Stimulated activated CD4-positive, alpha-beta T cell treated with anti-CD3 and anti-CD28 coated beads, TNF-alpha, amount 100 ng/mL, for 4 hours (primary cell): ENCODE data around the gene TNFAIP8.
A peak's percentile ranks its signal among the peaks of the same experiment; 100 is the strongest.
"Not testable (repeated sequence)": the region's sequence is repeated elsewhere in the genome, so short reads cannot be mapped to it uniquely, and the experiment has no call there.

ENCODE experiments used
- DNase-seq, 3 experiments: peaks; one replicate each; pipeline ENCODE4 v3.0.0-alpha.2; 2020; ENCODE audit warnings: low read depth in 3 of 3

TNFAIP8 gene

DNA sequence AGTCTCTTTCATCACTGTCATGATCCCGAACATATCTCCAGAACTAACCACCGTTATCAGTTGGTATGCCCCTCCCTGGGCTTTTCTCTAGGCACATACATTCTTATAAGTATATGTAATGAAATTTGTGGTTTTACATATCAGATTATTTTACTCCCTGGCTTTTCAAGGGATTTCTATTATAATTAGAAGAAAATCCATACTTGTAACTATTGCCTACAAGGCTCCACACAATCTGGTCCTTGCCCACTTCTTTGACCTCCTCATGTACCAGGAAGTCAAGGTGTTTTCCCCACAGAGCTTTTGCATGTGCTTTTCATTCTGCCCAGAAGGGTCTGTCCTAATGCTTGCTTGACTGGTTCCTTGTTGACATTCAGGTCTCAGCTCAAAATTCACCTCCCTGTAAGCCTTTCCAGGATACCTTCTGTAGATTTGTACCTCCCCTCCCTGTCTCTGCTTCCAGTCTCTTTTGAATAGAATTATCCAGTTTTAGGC lies 62.8 kb downstream of the TNFAIP8 start:
- DNase-seq: no peak

DNA sequence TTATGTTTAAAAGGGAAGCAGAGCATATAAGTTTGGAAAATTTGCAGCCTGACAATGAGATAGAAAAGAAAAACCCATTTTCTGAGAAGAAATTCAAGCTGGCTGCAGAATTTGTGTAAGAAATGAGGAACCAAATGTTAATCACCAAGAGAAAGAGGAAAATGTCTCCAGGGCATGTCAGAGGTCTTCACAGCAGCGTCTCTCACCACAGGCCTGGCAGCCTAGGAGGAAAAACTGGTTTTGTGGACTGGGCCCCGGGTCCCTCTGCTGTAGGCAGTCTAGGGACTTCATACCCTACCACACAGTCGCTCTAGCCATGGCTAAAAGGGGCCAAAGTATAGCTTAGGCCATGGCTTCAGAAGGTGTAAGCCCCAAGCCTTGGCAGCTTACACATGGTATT lies 64.3 kb downstream of the TNFAIP8 start:
- DNase-seq: no peak

DNA sequence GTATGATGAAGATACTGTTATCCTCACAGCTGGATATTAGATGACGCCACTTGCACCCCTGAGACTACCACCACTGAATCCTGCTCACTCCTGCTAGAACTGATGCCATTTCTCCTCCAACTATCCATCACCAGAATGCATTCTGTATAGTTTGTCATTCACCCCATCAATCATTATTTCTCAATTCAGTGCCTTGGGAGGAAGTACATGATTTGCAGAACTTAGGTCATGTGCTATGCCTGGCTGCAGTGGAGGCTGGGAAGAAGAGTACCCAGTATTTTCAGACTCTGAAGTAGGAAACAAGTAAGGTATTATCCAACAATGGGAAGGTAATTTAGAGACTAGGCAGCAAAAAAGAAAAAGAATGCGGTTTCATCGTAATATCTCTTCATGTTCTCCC lies 70.2 kb downstream of the TNFAIP8 start:
- no peak for DNase-seq

DNA sequence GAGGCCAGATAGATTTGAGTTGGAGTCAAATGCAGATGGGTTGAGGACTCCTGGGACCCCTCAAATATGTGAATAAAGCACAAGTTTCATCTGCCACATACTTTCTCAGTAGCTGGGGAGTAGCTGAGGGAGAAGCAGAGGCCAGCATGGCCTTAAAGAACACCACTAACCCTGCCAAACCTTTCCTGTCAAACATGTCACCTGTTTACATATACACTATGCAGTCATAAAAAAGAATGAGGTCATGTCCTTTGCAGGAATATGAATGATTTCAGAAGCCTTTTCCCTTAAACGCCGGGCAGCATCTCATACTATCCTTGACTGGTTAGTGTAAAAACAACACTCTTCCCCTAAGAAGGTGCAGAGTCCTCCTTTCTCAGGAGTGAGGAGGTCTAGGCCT lies 71.2 kb downstream of the TNFAIP8 start:
- no peak for DNase-seq

DNA sequence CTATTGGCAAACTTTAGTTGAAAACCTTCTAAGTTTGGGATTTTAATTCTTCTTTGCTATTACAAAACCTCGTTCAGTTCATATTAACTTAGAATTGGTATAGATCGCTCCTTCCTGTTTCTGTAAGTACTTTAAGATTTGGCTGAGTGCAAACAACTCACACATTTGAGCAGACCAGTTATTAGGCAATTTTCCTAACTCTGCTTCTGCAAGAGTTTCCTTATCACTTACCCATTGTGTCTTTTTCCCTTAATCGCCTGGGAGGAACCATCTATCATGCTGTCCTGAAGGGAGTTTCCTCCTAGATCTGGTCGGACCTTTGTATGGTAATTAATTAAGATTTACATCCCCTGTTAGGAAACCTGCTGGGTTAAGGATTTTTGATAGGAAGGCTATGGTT lies 71.8 kb downstream of the TNFAIP8 start:
- not testable (repeated sequence) for DNase-seq

DNA sequence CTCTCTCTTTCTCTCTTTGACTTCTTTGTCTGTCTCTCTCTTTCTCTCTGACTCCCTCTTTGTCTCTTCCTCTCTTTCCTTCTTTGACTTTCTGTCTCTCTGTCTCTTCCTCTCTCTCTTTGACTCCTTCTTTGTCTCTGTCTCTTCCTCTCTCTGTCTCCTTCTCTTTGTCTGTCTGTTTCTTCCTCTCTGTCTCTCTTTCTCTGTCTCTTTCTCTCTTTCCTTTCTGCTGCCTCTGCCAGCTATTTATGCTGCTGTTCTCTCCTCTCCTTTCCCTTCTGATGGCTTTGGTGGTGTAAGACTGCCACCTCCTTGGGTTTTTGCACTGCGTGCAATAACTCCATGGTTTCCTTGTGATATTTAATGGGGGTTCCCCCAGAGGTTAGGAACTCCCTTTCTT lies 72.3 kb downstream of the TNFAIP8 start:
- not testable (repeated sequence) for DNase-seq

DNA sequence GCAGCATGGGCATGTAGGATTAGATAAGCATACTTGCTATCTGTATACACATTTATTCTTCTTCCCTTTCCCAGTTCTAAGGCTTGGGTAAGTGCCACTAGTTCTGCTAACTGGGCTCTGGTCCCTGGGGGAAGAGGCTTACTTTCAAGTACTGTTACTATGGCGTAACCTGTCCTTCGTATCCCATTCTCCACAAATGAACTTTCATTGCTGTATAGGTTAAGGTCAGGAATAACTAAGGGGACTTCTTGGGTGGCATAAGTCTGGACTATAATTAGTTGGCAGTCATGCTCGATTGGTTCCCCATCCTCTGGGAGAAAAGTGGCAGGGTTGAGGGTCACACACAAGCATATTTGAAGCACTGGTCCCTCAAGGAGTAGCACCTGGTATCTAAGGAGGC lies 72.8 kb downstream of the TNFAIP8 start:
- not testable (repeated sequence) for DNase-seq

DNA sequence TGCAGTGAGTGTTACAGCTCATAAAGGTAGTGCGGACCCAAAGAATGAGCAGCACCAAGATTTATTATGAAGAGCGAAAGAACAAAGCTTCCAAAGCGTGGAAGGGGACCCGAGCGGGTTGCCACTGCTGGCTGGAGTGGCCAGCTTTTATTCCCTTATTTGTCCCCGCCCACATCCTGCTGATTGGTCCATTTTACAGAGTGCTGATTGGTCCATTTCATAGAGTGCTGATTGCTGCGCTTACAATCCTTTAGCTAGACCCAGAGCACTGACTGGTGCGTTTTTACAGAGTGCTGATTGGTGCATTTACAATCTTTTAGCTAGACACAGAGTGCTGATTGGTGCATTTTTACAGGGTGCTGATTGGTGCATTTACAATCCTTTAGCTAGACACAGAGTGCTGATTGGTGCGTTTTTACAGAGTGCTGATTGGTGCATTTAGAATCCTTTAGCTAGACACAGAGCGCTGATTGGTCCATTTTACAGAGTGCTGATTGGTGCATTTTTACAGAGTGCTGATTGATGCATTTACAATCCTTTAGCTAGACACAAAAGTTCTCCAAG lies 76.9 kb downstream of the TNFAIP8 start:
- DNase-seq: not testable (repeated sequence)

DNA sequence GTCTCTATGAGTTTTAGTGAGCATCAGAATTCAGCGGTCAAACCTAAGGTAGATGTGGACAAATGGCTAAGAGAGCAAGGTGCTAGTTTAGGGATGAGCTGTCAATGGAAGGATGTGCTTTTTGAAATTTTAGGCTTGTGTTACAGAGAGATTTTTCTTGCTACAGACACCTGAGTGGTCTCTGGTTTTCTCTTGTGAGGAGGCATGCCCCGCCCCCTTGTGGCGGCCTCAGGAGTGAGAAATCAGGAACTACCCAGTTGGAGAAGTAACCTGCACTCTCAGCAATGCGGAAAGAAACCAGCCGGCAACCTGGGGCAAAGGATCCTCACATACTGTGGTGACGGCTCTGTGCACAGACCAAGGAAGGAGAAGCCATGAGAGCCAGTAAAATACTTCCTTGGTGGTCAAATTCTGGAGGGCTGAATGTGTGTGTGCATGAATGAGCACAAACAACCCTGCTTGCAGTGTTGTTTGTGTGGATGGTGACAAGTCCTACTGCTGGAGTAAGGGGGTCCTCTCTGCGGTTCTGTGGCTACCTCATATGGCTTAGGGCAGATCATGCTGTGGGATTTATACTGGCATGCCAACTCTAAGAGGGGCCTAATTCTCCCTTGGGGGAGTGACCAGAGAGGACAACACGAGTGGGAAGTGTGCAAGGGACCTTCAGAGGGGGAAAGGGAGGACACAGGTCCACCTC lies 79.8 kb downstream of the TNFAIP8 start:
- DNase-seq: peak; percentile 51 to 57 (median 57)

DNA sequence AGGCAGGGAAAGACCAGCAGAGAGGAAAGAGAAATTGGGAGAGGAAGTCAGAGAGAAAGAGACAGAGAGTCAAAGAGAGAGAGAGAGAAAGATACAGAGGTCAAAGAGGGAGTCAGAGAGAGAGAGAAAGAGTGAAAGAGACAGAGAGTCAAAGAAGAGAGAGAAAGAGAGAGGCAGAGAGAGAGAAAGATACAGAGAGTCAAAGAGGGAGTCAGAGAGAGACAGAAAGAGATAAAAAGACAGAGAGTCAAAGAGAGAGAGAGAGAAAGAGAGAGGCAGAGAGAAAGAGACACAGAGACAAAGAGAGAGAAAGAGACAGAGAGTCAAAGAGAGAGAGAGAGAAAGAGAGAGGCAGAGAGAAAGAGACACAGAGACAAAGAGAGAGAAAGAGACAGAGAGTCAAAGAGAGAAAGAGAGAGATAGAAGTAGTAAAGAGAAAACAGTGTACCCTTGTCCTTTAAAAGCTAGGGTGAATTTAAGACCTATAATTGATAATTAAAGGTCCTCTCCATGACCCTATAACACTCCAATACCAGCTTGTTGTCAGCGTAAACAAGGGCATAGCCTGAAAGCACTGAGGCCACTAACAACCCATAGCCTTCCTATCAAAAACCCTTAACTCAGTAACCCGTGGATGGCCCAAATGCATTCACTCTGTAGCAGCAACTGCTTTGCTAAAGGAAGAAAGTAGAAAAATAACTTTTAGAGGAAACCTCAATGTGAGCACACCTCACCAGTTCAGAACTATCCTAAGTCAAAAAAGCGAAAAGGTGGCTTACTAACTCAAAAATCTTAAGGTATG lies 82.2 kb downstream of the TNFAIP8 start:
- DNase-seq: not testable (repeated sequence)

DNA sequence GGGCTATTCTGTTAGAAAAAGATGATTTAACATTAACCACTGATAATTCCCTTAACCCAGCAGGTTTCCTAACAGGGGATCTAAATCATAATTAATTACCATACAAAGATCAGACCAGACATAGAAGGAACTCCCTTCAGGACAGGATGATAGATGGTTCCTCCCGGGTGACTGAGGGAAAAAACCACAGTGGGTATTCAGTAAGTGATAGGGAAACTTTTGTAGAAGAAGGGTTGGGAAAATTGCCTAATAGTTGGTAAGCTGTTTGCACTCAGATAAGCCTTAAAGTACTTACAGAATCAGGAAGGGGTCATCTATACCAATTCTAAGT lies 82.7 kb downstream of the TNFAIP8 start:
- DNase-seq: not testable (repeated sequence)

DNA sequence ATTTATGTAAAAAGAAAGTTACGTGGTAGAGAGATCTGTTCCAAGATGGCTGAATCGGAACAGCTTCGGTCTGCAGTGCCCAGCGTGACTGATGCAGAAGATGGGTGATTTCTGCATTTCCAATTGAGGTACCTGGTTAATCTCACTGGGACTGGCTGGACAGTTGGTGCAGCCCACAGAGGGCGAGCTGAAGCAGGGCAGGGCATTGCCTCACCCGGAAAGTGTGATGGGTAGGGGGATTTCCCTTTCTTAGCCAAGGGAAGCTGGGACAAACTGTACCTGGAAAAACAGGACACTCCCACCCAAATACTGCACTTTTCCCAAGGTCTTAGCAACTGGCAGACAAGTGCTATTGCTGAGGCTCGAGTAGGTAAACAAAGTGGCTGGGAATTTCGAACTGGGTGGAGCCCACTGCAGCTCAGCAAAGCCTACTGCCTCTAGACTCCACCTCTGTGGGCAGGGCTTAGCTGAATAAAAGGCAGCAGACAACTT lies 83.4 kb downstream of the TNFAIP8 start:
- no peak for DNase-seq

DNA sequence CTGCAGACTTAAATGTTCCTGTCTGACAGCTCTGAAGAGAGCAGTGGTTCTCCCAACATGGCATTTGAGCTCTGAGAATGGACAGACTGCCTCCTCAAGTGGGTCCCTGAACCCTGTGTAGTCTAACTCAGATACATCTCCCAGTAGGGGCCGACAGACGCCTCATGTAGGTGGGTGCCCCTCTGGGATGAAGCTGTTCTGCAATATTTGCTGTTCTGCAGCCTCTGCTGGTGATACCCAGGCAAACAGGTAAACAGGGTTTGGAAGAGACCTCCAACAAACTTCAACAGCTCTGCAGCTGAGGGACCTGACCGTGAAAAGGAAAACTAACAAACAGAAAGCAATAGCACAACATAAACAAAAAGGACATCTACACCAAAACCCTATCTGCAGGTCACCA lies 83.8 kb downstream of the TNFAIP8 start:
- not testable (repeated sequence) for DNase-seq

DNA sequence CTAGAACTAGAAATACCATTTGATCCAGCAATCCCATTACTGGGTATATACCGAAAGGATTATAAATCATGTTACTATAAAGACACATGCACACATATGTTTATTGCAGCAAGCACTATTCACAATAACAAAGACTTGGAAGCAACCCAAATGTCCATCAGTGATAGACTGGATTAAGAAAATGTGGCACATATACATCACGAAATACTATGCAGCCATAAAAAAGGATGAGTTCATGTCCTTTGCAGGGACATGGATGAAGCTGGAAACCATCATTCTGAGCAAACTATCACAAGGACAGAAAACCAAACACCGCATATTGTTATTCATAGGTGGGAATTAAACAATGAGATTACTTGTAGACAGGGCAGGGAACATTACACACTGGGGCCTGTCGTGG lies 88.8 kb downstream of the TNFAIP8 start:
- not testable (repeated sequence) for DNase-seq

DNA sequence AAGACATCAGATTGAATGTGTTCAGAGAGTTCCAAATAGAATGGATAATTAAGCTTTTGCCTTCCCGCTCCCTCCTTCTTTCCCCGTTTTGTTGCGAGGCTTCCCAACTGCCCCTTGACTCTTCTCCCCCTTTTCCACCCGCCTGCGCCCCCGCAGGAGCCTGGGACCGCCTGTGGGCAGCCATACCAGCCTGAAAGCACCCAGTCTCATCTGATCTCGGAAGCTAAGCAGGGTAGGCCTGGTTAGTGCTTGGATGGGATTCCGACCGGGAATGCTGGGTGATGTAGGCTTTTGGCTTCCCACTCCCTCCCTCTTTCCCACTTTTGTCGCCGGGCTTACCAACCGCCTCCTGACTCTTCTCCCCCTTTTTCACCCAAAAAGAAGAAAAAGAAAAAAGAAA lies 89.7 kb downstream of the TNFAIP8 start:
- no peak for DNase-seq
